ENCODE data around the gene CCDC33. TPM values are rescaled to one million over a fixed set of nuclear protein-coding genes. Genes with fewer than 3 reads are reported as not detected.

The CCDC33 gene
- total RNA-seq, 1 donor from 2014 or later, result not detected

GRCh38 chr15:74205582-74205947, 30.6 kb upstream of the CCDC33 start:
- TF ChIP-seq CTCF (IDR thresholded peaks at IDR 0.05), result no peak
- H3K4me1 Mint-ChIP-seq (ENCODE audit: low read depth), result peaks cover 64% of the 10 kb centered on the region
- no peak overlapping the region for H3K4me3 Mint-ChIP-seq (ENCODE audit: unreplicated experiment)
- H3K36me3 Mint-ChIP-seq (ENCODE audit: low read depth), result no peaks in the 10 kb centered on the region
- H3K9me3 Mint-ChIP-seq (ENCODE audit: low read depth), result no peaks in the 10 kb centered on the region
- no peak overlapping the region for H3K27ac Mint-ChIP-seq (ENCODE audit: unreplicated experiment)
- no peak for DNase-seq (ENCODE audit: low spot score)
- H3K27me3 Mint-ChIP-seq (ENCODE audit: low read depth), result peaks cover 2% of the 10 kb centered on the region

- DNase-seq (ENCODE audit: low spot score), result no peak
- Mint-ChIP-seq H3K27me3 (ENCODE audit: low read depth) (peaks cover 2% of the 10 kb centered on the region), H3K9me3 (ENCODE audit: low read depth) (no peaks in the 10 kb centered on the region), H3K4me1 (ENCODE audit: low read depth) (peaks cover 54% of the 10 kb centered on the region), H3K4me3 (ENCODE audit: unreplicated experiment) (no peak overlapping the region), H3K27ac (ENCODE audit: unreplicated experiment) (no peak overlapping the region), H3K36me3 (ENCODE audit: low read depth) (peaks cover 2% of the 10 kb centered on the region)
- TF ChIP-seq CTCF (IDR thresholded peaks at IDR 0.05), result no peak
Measured at GRCh38 chr15:74206801-74207281, 29.3 kb upstream of the CCDC33 start.

- Mint-ChIP-seq H3K27me3 (ENCODE audit: low read depth) (peaks cover 2% of the 10 kb centered on the region), H3K4me1 (ENCODE audit: low read depth) (peaks cover 44% of the 10 kb centered on the region), H3K4me3 (ENCODE audit: unreplicated experiment) (no peak overlapping the region), H3K27ac (ENCODE audit: unreplicated experiment) (no peak overlapping the region), H3K36me3 (ENCODE audit: low read depth) (peaks cover 2% of the 10 kb centered on the region), H3K9me3 (ENCODE audit: low read depth) (no peaks in the 10 kb centered on the region)
- DNase-seq (ENCODE audit: low spot score), result no peak
- no peak for TF ChIP-seq CTCF (IDR thresholded peaks at IDR 0.05)
Measured at GRCh38 chr15:74207652-74208440, 28.3 kb upstream of the CCDC33 start.

- Mint-ChIP-seq H3K4me3 (ENCODE audit: unreplicated experiment) (peak overlapping the region; percentile 16), H3K27ac (ENCODE audit: unreplicated experiment) (no peak overlapping the region), H3K36me3 (ENCODE audit: low read depth) (peaks cover 2% of the 10 kb centered on the region), H3K27me3 (ENCODE audit: low read depth) (peaks cover 2% of the 10 kb centered on the region), H3K9me3 (ENCODE audit: low read depth) (no peaks in the 10 kb centered on the region), H3K4me1 (ENCODE audit: low read depth) (peaks cover 38% of the 10 kb centered on the region)
- DNase-seq (ENCODE audit: low spot score), result no peak
- TF ChIP-seq CTCF (IDR thresholded peaks at IDR 0.05), result no peak
Measured at GRCh38 chr15:74208496-74208895, 27.6 kb upstream of the CCDC33 start.

GRCh38 chr15:74208901-74209559, 27.1 kb upstream of the CCDC33 start:
- TF ChIP-seq CTCF (IDR thresholded peaks at IDR 0.05), result no peak
- H3K36me3 Mint-ChIP-seq (ENCODE audit: low read depth), result peaks cover 2% of the 10 kb centered on the region
- peaks cover 2% of the 10 kb centered on the region for H3K27me3 Mint-ChIP-seq (ENCODE audit: low read depth)
- H3K4me1 Mint-ChIP-seq (ENCODE audit: low read depth), result peaks cover 33% of the 10 kb centered on the region
- H3K9me3 Mint-ChIP-seq (ENCODE audit: low read depth), result no peaks in the 10 kb centered on the region
- no peak for DNase-seq (ENCODE audit: low spot score)
- peak overlapping the region; percentile 57 for H3K27ac Mint-ChIP-seq (ENCODE audit: unreplicated experiment)
- peak overlapping the region; percentile 16 for H3K4me3 Mint-ChIP-seq (ENCODE audit: unreplicated experiment)

All from chondrocyte (in vitro differentiated cells).